ENCODE results near the gene ZDHHC11B. TPM values are rescaled to one million over a fixed set of nuclear protein-coding genes. Genes with fewer than 3 reads are reported as not detected.
"Not testable (repeated sequence)": the region's sequence is repeated elsewhere in the genome, so short reads cannot be mapped to it uniquely, and the experiment has no call there.

ZDHHC11B gene
- total RNA-seq, 1 experiment from 2014 or later: not detected

DNA sequence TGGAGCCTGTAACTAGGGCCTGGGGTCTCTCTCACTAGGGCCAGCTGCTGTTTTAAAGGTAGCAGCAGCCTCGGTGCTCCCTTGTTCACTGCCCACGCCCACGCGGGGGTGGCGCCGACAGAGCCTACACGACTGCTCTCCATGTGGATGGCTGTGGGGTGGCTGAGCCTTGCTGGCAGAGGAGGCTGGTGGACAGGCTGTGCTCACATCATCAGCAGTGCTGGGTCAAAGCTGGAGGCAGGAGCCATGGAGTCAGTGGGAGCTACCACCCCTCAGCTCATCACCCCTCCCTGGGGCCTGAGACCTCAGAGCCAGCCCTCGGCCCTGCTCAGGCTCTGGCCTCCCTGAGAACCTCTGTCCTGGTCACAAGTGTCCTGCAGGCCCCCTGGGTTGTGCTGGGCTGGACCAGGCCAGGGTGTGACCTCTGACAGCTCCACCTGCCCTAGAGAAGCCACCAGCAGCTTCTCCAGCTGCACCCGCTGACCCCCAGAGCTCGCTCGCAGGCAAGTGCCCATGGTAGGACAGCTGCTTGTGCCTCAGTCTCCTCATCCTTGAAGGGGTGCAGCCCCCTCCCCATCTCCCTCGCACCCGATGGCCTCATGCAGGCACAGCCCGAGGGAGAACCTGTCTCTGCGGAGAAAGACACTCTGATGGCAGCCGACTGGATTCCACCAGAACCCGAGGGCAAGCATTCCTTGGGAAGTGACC, 101.7 kb downstream of the ZDHHC11B start:
- DNase-seq (ENCODE audit: low read depth); in situ Hi-C loops (cut with HindIII; ENCODE audit: low pct_unique_long_range_greater_than_20kb, low sequenced_read_pairs): not testable (repeated sequence)

DNA sequence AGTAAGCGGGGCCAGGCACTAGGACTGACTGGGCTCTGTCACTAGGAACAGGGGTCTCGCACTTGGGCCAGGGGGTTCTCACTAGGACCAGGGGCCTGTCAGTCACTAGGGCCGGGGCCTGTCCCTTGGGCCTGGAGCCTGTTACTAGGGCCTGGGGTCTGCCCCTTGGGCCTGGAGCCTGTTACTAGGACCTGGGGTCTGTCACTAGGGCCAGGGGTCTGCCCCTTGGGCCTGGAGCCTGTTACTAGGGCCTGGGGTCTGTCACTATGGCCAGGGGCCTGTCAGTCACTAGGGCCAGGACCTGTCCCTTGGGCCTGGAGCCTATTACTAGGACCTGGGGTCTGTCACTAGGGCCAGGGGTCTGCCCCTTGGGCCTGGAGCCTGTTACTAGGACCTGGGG, 102.3 kb downstream of the ZDHHC11B start:
- in situ Hi-C loops (cut with HindIII; ENCODE audit: low pct_unique_long_range_greater_than_20kb, low sequenced_read_pairs); DNase-seq (ENCODE audit: low read depth): not testable (repeated sequence)

DNA sequence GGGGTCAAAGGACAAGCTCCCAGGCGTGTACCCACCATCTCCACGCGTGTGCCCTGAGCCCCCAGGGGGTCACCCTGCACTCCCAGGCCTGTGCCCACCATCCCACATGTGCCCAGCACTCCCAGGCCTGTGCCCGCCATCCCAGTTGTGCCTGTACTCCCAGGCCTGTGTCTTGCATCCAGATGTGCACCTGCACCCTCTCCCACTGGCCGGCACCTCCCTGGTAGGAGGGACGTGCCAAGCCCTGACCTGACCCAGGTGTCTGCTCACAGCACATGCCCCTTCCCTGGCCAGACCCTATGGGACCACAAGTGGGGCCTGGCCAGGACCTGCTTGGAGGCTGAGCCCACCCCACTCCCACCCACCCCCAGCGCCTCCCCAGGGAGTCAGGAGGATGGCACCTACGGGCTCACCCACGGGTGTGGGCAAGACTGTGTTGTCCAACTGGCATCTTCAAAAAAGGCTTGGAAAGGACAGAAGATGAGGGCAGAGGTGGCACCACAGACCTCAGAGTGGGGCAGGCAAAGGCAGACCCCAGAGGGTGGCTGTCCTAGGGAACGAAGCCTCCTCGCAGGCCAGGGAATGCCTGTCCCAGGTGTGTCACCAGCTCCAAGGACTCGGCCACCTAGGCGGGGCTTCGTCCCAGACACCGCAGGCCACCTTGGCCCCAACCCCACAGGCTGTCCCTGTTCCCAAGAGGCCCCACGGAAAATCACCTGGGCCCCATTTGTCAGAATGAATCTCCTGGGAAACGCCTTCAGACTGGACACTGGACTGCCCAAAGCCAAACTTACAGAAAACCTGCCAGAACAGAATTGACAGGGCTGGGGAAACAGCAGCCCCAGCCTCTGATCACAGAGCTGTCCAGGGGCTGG, 103.0 kb downstream of the ZDHHC11B start:
- DNase-seq (ENCODE audit: low read depth); in situ Hi-C loops (cut with HindIII; ENCODE audit: low pct_unique_long_range_greater_than_20kb, low sequenced_read_pairs): not testable (repeated sequence)

- in situ Hi-C loops (cut with HindIII; ENCODE audit: low pct_unique_long_range_greater_than_20kb, low sequenced_read_pairs); DNase-seq (ENCODE audit: low read depth): not testable (repeated sequence)
These were observed 103.7 kb downstream of the ZDHHC11B start for GRCh38 chr5:680836-681235.

DNA sequence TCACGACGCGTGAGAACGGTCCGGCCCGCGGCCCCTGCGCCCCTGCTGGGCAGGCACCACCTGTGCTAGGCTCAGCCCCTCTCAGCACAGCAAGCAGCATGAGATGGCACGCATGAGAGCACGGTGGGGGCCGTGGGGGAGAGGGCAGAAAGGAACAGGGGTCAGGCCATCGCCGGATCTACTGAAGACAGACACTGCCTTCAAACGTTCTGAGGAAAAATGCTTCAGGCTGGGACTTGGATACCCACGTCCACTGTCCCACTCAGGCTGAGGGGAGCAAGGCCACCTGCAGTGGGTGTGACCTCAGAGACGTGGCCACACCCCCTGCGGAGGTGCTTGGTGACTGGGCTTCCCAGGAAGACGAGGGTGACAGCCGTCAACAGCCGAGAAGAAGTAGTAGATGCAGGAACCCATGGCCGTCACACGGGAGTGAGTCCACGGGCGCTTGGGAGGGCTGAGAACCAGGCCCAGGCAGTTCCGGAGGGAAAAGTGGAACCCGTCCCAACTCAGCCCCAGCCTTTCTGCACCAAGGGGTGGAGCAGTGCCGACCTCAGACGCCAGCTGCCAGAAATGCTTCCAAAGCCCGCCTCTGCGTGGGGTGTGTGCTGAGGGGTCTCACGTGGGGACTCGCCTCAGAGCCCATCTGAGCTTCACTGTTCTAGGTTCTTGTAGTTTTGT, 104.3 kb downstream of the ZDHHC11B start:
- DNase-seq (ENCODE audit: low read depth); in situ Hi-C loops (cut with HindIII; ENCODE audit: low pct_unique_long_range_greater_than_20kb, low sequenced_read_pairs): not testable (repeated sequence)

- DNase-seq (ENCODE audit: low read depth); in situ Hi-C loops (cut with HindIII; ENCODE audit: low pct_unique_long_range_greater_than_20kb, low sequenced_read_pairs): not testable (repeated sequence)
These were observed 105.2 kb downstream of the ZDHHC11B start for GRCh38 chr5:679166-679895.

DNA sequence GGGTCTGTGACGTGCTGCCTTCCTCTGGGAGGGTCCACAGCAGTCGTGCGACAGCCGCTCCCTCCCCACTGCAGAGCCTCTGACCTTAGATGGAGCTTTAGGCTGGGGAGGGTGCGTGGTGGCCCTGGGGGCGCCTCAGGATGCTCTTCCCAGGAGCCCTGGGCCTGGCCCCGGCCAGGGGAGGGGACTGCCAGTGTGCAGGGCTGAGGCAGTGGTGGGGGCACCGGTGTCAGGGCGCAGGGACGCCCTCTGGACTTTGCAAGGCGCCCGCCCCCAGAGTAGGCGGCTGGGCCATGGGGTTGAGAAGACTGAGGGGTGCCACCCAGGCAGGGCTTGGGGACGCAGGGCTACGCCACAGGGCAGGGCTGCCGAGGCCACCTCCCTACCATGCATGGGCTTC, 106.0 kb downstream of the ZDHHC11B start:
- in situ Hi-C loops (cut with HindIII; ENCODE audit: low pct_unique_long_range_greater_than_20kb, low sequenced_read_pairs); DNase-seq (ENCODE audit: low read depth): not testable (repeated sequence)

DNA sequence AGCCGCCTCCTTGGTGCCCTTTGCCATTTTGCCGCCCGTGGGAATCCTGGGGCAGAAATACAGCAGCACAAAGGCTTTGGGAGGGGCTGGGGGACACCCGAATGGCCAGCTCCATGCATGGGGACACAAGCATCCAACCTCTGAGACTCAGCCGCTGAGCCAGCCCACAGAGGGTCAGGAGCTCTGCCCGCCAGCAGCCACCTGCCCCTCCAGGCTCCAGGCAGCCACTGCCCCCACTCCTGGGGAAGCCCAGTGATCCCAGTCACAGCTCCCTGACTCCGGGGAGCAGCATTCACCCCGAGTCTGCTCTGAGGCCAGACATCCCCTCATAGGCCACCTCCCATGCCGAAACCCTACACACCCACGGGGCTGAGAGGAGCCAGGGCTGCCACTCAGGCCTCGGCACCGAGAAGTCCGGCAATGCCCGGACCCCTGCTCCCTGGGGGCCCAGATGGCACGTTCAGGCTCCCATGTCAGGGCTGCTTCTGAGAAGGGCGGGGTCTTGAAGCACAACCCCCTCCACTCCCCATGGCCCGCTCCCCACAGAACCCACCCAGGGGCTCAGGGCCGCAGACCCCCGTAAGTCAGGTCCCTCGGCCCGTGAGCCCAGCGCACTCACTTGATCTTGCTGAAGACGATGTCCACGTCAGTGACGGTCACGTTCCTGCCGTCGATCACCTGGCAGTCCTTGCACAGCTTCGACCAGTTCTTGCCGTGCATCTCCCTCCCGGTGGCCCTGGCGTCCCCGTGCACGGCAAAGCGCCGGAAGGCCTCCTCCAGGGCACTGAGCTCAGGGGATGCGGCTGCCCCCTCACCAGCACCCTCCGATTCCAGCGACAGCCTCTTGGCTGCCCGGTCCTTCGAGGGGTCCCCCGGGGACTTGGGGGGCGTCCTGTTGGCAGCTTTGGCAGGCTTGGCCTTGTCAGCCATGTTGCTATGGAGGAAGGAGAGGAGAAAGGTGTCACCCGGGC, 107.1 kb downstream of the ZDHHC11B start:
- no peak for DNase-seq (ENCODE audit: low read depth)

DNA sequence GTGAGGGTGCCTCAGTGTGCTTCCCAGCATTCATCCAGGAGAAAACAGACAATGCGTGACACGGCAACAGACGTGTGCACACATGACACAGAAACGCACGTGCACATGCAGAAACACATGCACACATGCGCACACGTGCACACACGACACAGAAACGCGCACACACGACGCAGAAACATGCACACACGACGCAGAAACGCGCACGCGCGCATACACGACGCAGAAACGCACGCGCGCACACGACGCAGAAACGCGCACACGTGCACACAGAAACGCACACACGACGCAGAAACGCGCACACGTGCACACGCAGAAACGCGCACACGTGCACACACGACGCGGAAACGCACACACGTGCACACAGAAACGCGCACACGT, 107.8 kb downstream of the ZDHHC11B start:
- in situ Hi-C loops (cut with HindIII; ENCODE audit: low pct_unique_long_range_greater_than_20kb, low sequenced_read_pairs): no loop called here

More for the DNA sequence above, 107.1 kb downstream of the ZDHHC11B start:
- in situ Hi-C loops (cut with HindIII; ENCODE audit: low pct_unique_long_range_greater_than_20kb, low sequenced_read_pairs): no loop called here

DNA sequence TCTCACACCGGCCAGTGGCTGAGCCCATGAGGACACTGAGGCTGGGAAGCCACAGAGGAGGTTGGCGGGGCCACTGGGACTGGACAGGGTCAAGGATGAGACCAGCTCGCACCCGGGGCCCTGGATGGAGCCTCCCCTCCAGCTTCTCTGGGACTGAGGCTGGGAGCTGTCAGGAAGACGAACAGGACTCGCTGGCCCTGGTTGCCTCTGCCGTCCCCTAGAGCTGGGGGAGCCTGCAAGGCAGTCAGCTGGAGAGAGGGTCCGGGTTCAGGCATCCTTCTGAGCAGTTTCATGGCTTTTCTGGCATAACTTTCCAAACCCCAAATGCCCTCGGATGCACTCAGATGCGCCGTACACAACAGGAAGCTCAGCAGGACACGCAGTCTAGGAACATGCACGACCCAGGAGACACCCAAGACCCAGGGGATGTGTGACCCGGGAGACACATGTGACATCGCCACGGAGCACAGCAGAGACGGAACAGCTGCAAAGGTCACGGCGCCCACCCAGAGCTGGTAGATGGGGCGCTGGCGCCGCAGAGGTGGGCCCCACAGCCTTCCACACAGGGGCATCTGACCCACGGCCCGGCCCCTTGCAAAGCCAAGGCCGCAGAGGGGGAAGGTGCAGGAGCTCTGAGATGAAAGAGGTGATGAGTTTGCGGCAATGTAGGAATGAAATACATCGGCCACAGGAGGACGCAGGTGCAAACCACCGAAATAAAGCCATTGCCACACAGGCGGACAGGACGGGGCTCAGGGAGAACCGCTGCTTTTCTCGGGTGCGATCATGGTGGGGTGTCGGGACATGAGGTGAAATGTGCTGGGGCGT, 108.4 kb downstream of the ZDHHC11B start:
- in situ Hi-C loops (cut with HindIII; ENCODE audit: low pct_unique_long_range_greater_than_20kb, low sequenced_read_pairs): no loop called here
- no peak for DNase-seq (ENCODE audit: low read depth)

More for the DNA sequence above, 107.8 kb downstream of the ZDHHC11B start:
- no peak for DNase-seq (ENCODE audit: low read depth)

GRCh38 chr5:675111-675870, 109.2 kb downstream of the ZDHHC11B start:
- in situ Hi-C loops (cut with HindIII; ENCODE audit: low pct_unique_long_range_greater_than_20kb, low sequenced_read_pairs): no loop called here
- no peak for DNase-seq (ENCODE audit: low read depth)

GRCh38 chr5:674630-675011, 109.9 kb downstream of the ZDHHC11B start:
- in situ Hi-C loops (cut with HindIII; ENCODE audit: low pct_unique_long_range_greater_than_20kb, low sequenced_read_pairs): no loop called here

GRCh38 chr5:673831-674629, 110.5 kb downstream of the ZDHHC11B start:
- in situ Hi-C loops (cut with HindIII; ENCODE audit: low pct_unique_long_range_greater_than_20kb, low sequenced_read_pairs): no loop called here
- DNase-seq (ENCODE audit: low read depth): no peak

More at GRCh38 chr5:674630-675011, 109.9 kb downstream of the ZDHHC11B start:
- DNase-seq (ENCODE audit: low read depth): no peak

DNA sequence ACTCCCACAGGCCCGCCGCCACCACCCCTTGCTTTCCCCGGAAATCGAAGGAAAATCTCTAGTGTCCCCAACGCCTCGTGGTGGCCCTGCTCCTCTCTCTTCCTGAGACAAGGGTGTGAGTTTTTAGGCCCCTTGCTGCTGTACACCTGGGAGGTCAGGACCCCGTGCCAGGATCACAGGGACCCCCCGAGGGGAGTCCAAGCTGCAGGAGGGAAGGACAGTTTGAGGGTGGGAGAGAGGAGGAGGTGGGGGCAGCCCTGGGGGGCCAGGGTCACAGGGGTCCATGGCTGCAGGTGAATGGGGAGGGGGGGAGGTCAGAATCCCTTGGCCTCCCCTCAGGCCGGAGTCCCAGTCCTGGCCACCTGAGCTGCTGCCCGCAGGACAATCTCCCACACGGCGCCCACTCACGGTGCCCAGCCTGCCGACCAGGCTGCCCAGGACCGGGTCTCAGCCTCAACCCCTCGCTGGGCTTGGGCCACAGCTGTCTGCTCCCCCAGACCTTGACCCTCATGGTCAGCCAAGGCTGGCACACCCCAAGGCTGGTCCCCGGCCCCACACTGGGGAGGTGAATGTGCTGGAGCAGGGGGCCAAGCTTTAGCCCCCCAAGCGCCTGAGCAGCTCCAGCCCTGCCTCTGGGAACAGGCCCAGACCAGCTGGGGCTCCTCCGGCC, 111.2 kb downstream of the ZDHHC11B start:
- in situ Hi-C loops (cut with HindIII; ENCODE audit: low pct_unique_long_range_greater_than_20kb, low sequenced_read_pairs): no loop called here

More for the DNA sequence above, 111.2 kb downstream of the ZDHHC11B start:
- DNase-seq (ENCODE audit: low read depth): no peak

All from Caki2 (cell line).